COLO829 (cell line): ENCODE measurements around the gene C4A.
"Not testable (repeated sequence)": the region's sequence is repeated elsewhere in the genome, so short reads cannot be mapped to it uniquely, and the experiment has no call there.

Source experiments
- DNase-seq: peaks from one replicate; pipeline ENCODE4 v3.0.0; 2012; ENCODE audit warnings: low spot score

Gene C4A

DNA sequence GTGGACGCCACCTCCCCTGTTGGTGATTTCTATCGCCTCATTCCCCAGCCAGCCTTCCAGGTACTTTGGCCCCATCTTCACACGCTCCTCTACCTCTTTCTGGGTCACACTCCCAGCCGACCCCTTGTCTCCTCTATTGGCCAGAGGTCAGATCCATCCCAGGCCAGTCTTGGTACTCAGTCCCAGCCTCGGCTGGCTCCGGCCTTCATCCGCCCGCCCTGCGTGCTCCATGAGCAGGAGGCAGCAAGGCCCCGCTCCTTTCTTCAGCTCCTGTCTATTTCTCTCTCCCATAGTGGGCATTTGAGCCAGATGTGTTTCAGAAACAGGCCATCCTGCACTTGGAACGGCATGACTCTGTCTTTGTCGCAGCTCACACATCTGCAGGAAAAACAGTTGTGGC lies 20.2 kb upstream of the C4A start:
- no peak for DNase-seq

DNA sequence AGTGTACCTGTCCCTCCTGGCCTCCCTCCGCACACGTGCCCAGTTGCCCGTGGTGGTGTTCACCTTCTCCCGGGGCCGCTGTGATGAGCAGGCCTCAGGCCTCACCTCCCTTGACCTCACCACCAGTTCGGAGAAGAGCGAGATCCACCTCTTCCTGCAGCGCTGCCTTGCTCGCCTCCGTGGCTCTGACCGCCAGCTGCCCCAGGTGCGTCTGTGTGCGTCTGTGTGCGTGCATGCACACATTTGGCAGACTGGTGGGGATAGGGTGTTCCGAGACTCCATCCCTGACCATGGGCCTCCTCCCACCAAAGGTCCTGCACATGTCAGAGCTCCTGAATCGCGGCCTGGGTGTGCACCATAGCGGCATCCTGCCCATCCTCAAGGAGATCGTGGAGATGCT lies 17.9 kb upstream of the C4A start:
- DNase-seq: no peak

DNA sequence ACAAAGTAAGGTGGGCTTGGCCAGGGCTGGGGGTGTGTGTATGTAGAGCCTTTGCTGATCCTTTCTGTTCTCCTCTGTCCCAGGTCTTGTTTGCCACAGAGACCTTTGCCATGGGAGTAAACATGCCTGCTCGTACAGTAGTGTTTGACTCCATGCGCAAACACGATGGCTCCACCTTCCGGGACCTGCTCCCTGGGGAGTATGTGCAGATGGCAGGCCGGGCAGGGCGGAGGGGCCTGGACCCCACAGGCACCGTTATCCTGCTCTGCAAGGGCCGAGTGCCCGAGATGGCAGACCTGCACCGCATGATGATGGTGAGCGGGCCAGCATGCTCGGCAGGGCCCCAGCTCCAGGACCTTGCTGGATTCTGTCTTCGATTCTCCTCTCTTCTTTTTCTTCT lies 16.2 kb upstream of the C4A start:
- DNase-seq: no peak

DNA sequence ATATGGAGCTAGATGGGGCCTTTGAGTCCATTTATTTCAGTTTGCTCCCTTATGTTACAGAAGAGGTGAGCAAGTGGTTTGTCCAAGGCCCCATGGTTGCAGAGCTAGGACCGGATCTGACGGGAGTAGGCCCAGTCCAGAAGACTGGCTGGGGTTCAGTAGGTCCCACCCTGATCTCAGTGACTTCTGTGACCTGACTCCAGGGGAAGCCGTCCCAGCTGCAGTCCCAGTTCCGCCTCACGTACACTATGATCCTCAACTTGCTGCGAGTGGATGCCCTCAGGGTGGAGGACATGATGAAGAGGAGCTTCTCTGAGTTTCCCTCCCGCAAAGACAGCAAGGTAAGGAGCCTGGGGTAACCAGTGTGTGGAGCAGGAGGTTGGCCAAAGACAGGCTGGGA lies 15.4 kb upstream of the C4A start:
- no peak for DNase-seq

DNA sequence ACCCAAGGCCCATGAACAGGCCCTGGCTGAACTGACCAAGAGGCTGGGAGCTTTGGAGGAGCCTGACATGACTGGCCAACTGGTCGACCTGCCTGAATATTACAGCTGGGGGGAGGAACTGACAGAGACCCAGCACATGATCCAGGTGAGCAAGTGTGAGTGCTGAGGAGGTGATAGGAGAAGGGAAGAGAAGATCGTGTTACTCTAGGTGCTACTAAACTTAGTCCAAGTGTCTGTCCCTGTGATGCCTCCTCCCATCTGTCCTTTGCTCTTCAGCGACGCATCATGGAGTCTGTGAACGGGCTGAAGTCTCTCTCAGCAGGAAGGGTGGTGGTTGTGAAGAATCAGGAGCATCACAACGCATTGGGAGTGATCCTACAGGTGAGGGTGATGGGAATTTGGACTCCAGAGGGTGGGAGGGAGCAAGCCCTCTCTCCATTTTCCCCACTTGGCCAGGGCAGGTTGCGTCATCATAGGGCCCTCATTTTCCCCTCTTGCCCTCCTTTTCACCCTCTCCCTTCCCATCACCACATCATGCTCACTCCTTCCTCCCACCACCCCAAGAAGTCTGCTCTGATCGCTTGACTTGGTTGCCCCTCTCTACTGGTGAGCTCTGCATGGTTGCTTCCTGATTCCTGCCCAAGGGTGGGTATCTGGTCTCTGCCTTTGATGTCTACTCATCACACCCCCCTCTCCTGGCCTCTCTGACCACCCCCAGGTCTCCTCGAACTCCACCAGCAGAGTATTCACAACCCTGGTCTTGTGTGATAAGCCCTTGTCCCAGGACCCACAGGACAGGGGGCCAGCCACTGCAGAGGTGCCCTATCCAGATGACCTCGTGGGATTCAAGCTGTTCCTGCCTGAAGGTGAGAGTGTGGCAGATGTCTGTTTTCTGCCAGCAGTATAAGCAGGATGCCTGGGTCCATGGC lies 14.6 kb upstream of the C4A start:
- DNase-seq: no peak

DNA sequence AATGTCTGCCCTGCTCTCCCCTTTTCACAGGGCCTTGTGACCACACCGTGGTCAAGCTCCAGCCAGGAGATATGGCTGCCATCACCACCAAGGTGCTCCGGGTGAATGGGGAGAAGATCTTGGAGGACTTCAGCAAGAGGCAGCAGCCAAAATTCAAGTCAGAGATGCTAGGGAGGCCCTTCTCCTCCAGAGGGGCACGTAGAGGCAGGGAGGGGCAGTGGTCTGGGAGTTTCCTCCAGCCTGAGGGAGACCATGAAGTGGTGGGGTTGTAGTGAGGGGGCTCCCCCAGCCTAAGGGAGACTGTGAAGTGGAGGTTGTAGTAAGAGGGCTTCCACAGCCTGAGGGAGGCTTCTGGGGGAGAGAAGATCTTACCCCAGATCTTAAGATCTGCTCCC lies 13.9 kb upstream of the C4A start:
- DNase-seq: no peak

DNA sequence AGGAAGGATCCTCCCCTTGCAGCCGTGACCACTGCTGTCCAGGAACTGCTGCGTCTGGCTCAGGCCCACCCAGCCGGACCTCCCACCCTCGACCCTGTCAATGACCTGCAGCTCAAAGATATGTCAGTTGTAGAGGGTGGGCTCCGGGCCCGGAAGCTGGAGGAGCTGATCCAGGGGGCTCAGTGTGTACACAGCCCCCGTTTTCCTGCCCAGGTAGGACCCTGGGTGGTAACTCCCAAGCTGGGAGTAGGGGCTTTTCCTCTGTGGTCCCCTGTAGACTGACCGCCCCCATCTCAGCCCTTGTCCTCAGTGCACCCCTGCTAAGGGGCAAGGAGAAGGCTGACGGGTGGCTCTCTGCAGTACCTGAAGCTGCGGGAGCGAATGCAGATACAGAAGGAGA lies 13.5 kb upstream of the C4A start:
- no peak for DNase-seq

DNA sequence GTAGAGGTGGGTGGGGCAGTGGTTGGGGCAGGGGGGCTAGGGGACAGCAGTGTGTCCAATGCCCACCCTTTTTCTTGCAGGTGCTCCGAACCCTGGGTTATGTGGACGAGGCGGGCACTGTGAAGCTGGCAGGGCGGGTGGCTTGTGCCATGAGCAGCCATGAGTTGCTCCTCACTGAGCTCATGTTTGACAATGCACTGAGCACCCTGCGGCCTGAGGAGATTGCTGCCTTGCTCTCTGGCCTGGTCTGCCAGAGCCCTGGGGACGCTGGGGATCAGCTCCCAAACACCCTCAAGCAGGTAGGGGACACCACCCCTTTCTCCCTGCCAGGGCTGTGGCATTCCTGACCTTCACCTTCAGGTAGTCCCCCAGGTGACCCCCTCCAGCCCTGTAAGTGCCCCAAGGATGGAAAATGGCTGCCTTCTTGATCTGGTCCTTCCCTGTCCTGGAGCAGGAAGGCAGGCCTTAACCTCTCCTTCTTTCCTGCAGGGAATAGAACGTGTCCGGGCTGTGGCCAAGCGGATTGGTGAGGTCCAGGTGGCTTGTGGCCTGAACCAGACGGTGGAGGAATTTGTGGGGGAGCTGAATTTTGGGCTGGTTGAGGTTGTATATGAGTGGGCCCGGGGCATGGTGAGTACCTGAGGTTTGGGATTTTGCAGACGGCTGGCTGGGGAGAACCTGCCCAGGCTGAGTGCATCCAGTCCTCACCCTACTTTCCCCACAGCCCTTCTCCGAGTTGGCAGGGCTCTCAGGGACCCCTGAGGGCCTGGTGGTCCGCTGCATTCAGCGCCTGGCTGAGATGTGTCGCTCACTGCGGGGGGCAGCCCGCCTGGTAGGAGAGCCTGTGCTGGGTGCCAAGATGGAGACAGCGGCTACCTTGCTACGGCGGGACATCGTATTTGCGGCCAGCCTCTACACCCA lies 12.8 kb upstream of the C4A start:
- no peak for DNase-seq

DNA sequence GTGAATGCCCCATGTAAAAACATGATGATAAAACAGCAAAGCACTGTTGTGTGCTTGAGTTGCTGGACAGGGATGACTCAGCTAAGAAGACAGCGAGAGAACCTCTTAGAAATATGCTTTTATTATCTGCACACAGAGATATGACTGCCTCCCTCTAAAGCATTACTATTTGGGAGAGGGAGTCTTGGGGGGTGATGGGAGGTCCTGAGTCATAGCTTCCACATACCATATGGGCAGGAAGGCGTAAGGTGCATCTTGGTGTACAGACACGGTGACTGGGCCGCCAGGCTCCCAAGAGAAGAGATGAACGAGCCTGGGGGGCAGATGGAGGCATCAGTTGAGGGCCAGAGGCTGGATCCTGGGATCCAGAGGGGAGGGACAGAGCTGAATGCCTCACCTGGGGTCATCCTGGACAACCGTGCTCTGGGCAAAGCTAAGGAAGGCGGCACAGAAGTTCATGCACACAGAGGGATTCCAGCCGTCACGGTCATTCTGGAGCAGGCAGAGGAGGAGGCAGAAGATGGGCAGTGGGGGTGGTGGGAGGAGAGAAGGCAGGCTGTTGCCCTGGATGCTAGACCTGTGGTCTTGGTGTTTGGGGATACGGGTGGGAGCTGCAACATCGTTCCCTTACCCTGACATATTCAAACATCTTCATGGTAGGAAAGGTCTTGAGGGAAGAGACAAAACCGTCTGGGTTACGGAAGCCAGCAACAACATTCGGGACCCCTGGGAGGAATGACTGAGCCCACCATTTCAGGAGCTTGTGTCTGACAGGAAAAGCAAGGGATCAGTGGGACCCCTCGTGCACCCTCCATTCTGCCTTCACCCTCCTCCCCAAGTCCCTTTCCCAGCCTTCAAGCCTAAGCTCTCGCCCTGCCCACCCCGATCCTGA lies 11.9 kb upstream of the C4A start:
- no peak for DNase-seq

DNA sequence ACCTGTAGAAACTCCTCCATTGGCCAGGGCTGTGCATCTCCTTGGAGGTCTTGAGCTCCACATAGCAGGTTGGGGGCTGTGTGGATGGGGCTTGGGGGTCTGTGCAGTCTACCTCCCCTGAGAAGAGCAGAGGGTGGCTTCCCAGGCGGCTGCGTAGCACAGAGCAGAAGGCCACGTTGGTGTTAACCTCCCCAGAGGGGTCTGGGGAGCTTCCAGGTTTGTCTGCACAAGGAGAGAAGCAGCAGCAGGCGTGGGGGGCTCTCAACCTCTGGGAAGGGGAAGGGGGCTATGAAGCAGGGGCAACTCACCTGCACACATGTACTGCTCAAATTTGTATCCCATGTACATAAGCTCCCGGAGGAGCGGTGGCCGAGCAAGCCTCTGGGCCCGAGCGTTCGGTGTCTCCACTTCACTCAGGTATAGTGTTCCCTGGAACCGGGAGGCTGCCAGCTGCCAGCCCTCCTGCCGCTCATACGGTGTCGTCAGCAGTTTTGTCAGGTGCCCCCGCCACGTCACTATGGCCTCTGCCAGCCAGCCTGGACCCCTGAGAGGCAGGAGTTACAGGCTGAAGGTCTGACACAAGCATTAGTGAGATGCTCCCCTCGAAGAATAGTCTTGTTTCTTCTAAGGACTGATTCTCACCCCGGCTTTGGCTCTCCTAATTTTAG lies 11.1 kb upstream of the C4A start:
- DNase-seq: no peak

DNA sequence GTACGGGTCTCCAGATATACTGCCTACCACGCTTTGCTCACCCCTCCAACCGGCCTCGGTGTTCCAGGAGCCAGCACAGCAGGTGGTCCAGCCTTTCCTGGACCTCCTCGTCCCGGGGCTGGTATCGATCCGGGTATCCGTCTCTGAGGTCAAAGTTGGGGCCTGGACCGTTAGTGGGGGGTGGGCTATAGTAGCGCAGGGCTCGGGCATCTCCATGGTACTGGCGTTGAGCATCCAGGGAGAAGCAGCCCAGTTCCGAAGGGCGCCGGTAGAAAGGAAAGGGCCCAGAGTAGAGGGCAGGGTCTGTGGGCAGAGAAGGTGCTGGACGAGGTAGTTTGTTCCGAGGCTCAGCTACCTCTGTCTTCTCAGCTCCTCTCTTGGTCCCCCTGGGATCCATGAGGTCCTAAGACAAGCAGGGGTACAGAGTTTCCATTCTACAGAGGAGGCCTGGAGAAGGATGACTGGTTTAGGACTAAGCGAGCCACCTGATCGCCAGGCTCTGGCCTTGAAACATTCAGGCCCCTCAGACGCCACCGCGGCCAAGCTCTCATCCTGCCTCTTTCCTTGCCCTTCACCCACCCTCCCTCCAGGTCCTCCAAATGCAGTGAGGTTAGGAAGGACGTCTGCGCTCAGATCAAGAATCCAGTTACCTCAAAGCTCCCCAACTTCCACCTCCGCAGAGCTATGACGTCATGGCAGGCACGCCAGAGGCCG lies 10.4 kb upstream of the C4A start:
- DNase-seq: no peak

DNA sequence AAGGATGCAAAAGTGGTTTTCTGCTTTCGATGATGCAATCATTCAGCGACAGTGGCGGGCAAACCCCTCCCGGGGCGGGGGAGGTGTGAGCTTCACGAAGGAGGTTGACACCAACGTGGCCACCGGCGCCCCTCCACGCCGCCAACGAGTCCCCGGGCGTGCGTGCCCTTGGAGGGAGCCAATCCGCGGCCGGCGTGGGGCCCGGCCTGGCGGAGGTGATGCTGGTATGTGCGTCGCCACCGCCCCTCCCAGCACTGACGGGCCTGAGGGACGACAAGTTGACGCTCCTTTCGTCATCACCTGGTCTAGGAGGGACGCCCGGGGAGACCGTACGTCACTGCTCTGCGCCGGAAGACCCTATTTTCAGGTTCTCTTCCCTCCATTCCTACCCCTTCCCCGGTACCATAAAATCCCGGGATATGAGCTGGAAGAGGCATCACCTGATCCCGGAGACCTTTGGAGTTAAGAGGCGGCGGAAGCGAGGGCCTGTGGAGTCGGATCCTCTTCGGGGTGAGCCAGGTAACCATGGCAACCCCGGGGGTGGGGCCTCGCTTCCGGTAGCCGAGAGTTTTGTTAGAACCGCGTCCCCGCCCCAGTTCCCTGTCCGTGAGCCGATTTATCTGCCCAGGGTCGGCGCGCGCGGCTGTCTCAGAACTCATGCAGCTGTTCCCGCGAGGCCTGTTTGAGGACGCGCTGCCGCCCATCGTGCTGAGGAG lies 9.7 kb upstream of the C4A start, which contains the start of gene DXO:
TSS of gene DXO (minus strand) at position 146 of the 716 bp plus-strand sequence. CDS start 463 bp downstream, outside the sequence.
- peak; percentile 99 for DNase-seq

DNA sequence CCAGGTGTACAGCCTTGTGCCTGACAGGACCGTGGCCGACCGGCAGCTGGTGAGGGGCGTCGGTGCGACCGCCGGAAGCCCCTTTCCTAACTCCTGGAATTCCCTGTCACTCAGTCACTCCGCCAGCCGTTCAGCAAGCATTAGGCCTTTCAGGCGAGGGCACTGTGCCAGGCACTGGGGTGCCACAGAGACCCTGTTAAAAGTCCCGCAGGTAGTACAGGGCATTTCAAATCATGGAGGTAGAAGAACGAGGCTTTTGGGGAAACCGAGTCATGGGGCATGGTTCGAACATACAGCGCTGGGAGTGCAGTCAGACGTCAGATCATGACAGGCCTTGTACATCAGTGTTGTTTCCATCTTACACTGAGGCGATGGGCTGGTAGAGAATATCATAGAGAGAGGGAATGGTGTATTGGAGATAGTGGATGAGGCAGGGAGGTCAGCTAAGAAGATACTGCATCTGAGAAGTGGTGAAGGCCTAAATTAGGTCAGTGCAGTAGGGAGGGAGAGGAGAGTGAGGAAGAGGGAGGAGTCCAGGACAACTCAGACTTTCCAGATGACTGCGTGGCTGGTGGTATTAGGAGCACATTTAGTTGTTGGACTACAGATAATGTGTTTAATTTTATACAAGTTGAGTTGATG lies 9.0 kb upstream of the C4A start:
- no peak for DNase-seq

DNA sequence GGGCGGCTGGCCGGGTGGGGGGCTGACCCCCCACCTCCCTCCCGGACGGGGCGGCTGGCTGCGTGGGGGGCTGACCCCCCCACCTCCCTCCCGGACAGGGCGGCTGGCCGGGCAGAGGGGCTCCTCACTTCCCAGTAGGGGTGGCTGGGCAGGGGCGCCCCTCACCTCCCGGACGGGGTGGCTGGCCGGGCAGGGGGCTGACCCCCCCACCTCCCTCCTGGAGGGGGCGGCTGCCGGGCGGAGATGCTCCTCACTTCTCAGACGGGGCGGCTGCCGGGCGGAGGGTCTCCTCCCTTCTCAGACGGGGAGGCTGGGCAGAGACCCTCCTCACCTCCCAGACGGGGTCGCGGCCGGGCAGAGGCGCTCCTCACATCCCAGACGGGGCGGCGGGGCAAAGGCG lies 5.8 kb upstream of the C4A start:
- not testable (repeated sequence) for DNase-seq

DNA sequence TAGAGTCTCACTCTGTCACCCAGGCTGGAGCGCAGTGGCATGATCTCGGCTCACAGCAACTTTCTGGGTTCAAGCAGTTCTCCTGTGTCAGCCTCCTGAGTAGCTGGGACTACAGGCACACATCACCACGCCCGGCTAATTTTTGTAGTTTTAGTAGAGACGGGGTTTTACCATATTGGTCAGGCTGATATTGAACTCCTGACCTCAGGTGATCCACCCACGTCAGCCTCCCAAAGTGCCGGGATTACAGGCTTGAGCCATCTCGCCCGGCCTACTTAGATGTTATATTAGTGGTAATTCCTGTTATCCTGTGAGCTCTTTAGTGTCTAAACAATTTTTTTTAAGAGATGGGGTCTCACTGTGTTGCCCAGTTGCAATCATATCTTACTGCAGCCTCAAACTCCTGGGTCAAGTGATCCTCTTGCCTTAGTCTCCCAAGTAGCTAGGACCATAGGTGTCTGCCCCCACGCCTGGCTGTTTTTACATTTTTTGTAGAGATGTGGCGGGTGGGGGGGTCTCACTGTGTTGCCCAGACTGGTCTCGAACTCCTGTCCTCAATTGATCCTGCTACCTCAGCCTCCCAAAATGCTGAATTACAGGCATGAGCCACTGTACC lies 3.9 kb upstream of the C4A start:
- DNase-seq: no peak

DNA sequence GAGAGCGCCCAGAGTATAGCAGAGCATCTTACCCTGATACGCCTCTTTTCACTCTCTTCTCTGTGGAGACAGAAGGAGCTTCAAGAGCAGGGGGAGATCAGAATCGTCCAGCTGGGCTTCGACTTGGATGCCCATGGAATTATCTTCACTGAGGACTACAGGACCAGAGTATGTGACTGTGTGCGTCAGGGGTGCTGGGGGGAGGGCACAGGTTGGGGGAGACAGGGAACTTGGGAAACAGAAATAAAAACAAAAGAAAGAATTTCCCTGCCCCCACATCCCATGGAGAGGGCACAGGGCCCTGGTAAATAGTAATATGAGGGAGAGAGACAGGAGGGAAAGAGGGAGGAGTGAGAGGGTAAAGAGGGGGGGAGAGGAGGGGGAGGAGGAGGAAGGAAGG lies 3.0 kb upstream of the C4A start:
- no peak for DNase-seq

DNA sequence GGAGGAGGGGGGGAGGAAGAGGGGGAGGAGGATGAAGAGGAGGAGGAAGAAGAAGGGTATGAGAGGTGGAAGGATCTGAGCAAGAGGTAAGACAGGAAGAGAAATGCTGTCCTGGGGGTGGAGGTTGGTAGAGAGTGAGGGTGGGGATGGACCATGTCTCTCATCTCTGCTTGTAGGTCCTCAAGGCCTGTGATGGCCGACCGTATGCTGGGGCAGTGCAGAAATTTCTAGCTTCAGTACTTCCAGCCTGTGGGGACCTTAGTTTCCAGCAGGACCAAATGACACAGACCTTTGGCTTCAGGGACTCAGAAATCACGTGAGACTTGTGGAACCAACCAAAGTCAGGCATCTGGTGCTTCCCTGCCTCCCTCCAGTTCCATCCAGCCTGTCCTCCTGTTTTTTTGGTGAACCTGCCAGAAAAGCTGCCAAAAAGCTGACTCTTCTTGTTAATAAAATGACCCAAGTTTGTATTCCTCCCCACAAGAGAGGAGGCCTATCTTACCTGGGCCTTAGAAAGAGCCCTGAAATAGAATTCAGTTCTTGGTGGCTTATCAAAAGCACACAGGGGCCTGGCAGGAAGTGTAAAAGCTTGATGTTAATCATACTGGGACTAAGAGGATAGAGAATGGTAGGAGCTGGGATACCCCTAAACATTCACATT lies 2.5 kb upstream of the C4A start:
- no peak for DNase-seq

DNA sequence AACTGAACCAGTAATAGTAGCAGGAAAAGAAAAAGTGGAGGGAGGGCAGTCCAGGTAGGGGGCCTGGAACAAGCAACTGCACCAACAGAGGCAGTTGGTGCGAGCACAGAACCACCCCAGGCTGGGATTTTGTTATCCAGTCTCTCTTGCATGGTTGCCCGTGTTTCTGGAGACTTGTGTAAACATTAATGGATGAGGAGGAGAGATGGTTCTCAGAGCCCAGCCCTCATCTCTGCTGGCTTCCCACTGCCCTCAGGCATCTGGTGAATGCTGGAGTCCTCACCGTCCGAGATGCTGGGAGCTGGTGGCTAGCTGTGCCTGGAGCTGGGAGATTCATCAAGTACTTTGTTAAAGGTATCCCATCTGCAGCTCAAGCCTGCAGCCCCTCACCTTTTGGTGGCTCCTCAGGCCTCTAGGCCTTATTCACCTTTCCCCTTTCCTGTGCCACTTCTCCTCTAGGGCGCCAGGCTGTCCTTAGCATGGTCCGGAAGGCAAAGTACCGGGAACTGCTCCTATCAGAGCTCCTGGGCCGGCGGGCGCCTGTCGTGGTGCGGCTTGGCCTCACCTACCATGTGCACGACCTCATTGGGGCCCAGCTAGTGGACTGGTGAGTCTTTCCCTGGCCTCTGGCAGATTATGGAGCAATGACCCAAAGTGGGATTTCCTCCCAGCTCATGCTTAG lies 1.5 kb upstream of the C4A start:
- DNase-seq: not testable (repeated sequence)
